ENCODE results near the gene LORICRIN. TPM values are rescaled to one million over a fixed set of nuclear protein-coding genes. Genes with fewer than 3 reads are reported as not detected.

Gene LORICRIN
- not detected in 2 replicates for polyA plus RNA-seq (2012; rRNA removed)
- polyA plus RNA-seq (2012; cell fraction: cytosol; rRNA removed): not detected in 2 replicates
- not detected in 2 replicates for polyA plus RNA-seq (2012; cell fraction: nucleus; rRNA removed)

- Histone ChIP-seq H3K79me2 (ENCODE audit: insufficient read depth) (no peaks in the 10 kb centered on the region), H3F3A (replicated peaks; ENCODE audit: insufficient read depth) (no peaks in the 10 kb centered on the region)
- TF ChIP-seq EZH2phosphoT487 (IDR thresholded peaks at IDR 0.05; ENCODE audit: borderline replicate concordance, low read depth): no peak
- TF ChIP-seq FOSL2 (IDR thresholded peaks at IDR 0.05; ENCODE audit: borderline replicate concordance, low read depth): no peak
- no peak for TF ChIP-seq REST (IDR thresholded peaks at IDR 0.05; ENCODE audit: low read depth, low read length)
- TF ChIP-seq YY1 (IDR thresholded peaks at IDR 0.05; ENCODE audit: low read depth): no peak
- no peak for TF ChIP-seq FOXM1 (IDR thresholded peaks at IDR 0.05; ENCODE audit: low read depth)
- TF ChIP-seq GABPA (IDR thresholded peaks at IDR 0.05; ENCODE audit: low read depth): no peak
- TF ChIP-seq USF1 (IDR thresholded peaks at IDR 0.05; ENCODE audit: borderline replicate concordance, low read depth): no peak
- TF ChIP-seq CHD2 (IDR thresholded peaks at IDR 0.05; ENCODE audit: low read length, partially characterized antibody): no peak
- no peak for TF ChIP-seq MEF2A (IDR thresholded peaks at IDR 0.05; ENCODE audit: borderline replicate concordance, low read depth)
- TF ChIP-seq TEAD4 (IDR thresholded peaks at IDR 0.05; ENCODE audit: borderline replicate concordance, insufficient read depth): no peak
These were observed at the start of gene LORICRIN for GRCh38 chr1:153259387-153259786. TSS of gene LORICRIN (plus strand) at chr1:153259687. CDS start at chr1:153260950, 1,263 bp downstream.

GRCh38 chr1:153210206-153210605, 49.3 kb upstream of the LORICRIN start:
- no peak overlapping the region for H3K4me3 ChIP-seq (ENCODE audit: low read depth in 2 of 2, low read length in 1 of 2)
- ChIA-PET CTCF (no interaction called here), POLR2A (no interaction called here)
- no peaks in the 10 kb centered on the region for H4K20me1 ChIP-seq (ENCODE audit: insufficient read depth)
- H3K9me2 ChIP-seq: no peaks in the 10 kb centered on the region
- no peak overlapping the region for H3K9ac ChIP-seq
- H3K27ac ChIP-seq (ENCODE audit: low read depth in 2 of 2, low read length in 1 of 2): no peak overlapping the region
- H3F3A ChIP-seq (replicated peaks; ENCODE audit: insufficient read depth): no peaks in the 10 kb centered on the region
- DNase-seq: no peak
- H3K4me2 ChIP-seq: no peak overlapping the region
- WGBS (ENCODE audit: low lambda C conversion rate): 9% methylated on average over 7 of the region's 7 CpGs
- no peaks in the 10 kb centered on the region for H3K4me1 ChIP-seq (ENCODE audit: control insufficient read depth in 1 of 2, insufficient read depth in 2 of 2, low read depth in 1 of 2, low read length in 1 of 2)
- no peaks in the 10 kb centered on the region for H3K79me2 ChIP-seq (ENCODE audit: insufficient read depth)
- H3K9me3 ChIP-seq: no peaks in the 10 kb centered on the region
- no peak overlapping the region for H2AFZ ChIP-seq (ENCODE audit: low read depth)
- no peaks in the 10 kb centered on the region for H3K36me3 ChIP-seq (replicated peaks in 1 of 2; ENCODE audit: control insufficient read depth in 1 of 2, insufficient read depth in 2 of 2, low read length in 1 of 2)
- peaks cover 16% of the 10 kb centered on the region; the same call in 1 of the 2 replicates for H3K27me3 ChIP-seq (ENCODE audit: insufficient read depth)
- no peak for TF ChIP-seq FOXM1 (IDR thresholded peaks at IDR 0.05; ENCODE audit: low read depth)
- TF ChIP-seq RXRA (IDR thresholded peaks at IDR 0.05; ENCODE audit: borderline replicate concordance, low read depth): no peak
- TF ChIP-seq PBX3 (IDR thresholded peaks at IDR 0.05): no peak
- TF ChIP-seq USF2 (IDR thresholded peaks at IDR 0.05; ENCODE audit: borderline replicate concordance, low read depth, low read length): no peak
- TF ChIP-seq NRF1 (IDR thresholded peaks at IDR 0.05; ENCODE audit: low read depth, low read length): no peak
- TF ChIP-seq IRF3 (IDR thresholded peaks at IDR 0.05; ENCODE audit: low read depth, low read length): no peak
- no peak for TF ChIP-seq GATA2 (CRISPR knock-in tag; IDR thresholded peaks at IDR 0.05)
- no peak for TF ChIP-seq EZH2phosphoT487 (IDR thresholded peaks at IDR 0.05; ENCODE audit: borderline replicate concordance, low read depth)
- no peak for TF ChIP-seq SIN3A (IDR thresholded peaks at IDR 0.05; ENCODE audit: borderline replicate concordance, low read depth, low read length)
- no peak for TF ChIP-seq POLR2AphosphoS5 (IDR thresholded peaks at IDR 0.05; ENCODE audit: low read depth, low read length)
- no peak for TF ChIP-seq TAF1 (IDR thresholded peaks at IDR 0.05; ENCODE audit: borderline replicate concordance, low read depth, low read length)
- TF ChIP-seq MXI1 (IDR thresholded peaks at IDR 0.05; ENCODE audit: low read depth, low read length): no peak
- no peak for TF ChIP-seq FOXJ3 (CRISPR knock-in tag; IDR thresholded peaks at IDR 0.05)

More at GRCh38 chr1:153259387-153259786, at the start of gene LORICRIN:
- ChIA-PET CTCF (no interaction called here), POLR2A (no interaction called here)
- Histone ChIP-seq H2AFZ (ENCODE audit: low read depth) (no peak within 1 kb of the TSS), H3K27me3 (ENCODE audit: insufficient read depth) (peaks cover 52% of the 10 kb centered on the region), H3K9ac (no peak within 1 kb of the TSS), H3K9me3 (no peaks in the 10 kb centered on the region), H3K9me2 (no peaks in the 10 kb centered on the region), H4K20me1 (ENCODE audit: insufficient read depth) (no peaks in the 10 kb centered on the region), H3K4me3 (ENCODE audit: low read depth in 2 of 2, low read length in 1 of 2) (no peak within 1 kb of the TSS), H3K27ac (ENCODE audit: low read depth in 2 of 2, low read length in 1 of 2) (no peak within 1 kb of the TSS), H3K4me1 (ENCODE audit: control insufficient read depth in 1 of 2, insufficient read depth in 2 of 2, low read depth in 1 of 2, low read length in 1 of 2) (no peaks in the 10 kb centered on the region; a peak in 1 of 4 replicates), H3K36me3 (replicated peaks in 1 of 2; ENCODE audit: control insufficient read depth in 1 of 2, insufficient read depth in 2 of 2, low read length in 1 of 2) (no peaks in the 10 kb centered on the region), H3K4me2 (peak within 1 kb of the TSS; percentile 80; the same call in 1 of the 2 replicates)
- WGBS (ENCODE audit: low lambda C conversion rate): 11% methylated on average over 3 of the region's 3 CpGs
- DNase-seq: no peak

Measured in SK-N-SH (cell line).